ENCODE data around the gene CYP4A11. TPM values are rescaled to one million over a fixed set of nuclear protein-coding genes. Genes with fewer than 3 reads are reported as not detected.
"Not testable (repeated sequence)": the region's sequence is repeated elsewhere in the genome, so short reads cannot be mapped to it uniquely, and the experiment has no call there.

Gene CYP4A11
- total RNA-seq, 2 experiments from 2014 or later, result not detected

DNA sequence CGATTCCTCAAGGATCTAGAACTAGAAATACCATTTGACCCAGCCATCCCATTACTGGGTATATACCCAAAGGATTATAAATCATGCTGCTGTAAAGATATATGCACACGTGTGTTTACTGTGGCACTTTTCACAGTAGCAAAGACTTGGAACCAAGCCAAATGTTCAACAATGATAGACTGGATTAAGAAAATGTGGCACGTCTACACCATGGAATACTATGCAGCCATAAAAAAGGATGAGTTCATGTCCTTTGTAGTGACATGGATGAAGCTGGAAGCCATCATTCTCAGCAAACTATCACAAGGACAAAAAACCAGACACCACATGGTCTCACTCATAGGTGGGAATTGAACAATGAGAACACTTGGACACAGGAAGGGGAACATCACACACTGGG is 59.6 kb downstream of the CYP4A11 start:
- H3K9me3 Mint-ChIP-seq; H3K4me3 Mint-ChIP-seq; POLR2A ChIA-PET; H3K27me3 Mint-ChIP-seq; DNase-seq; intact Hi-C loops (cut with micrococcal nuclease); H3K4me1 Mint-ChIP-seq (ENCODE audit: low read depth); H3K27ac Mint-ChIP-seq; CTCF ChIA-PET; H3K36me3 Mint-ChIP-seq: not testable (repeated sequence)

Other genes with a start within 250 kb of the CYP4A11 start
- gene EFCAB14, start 222.4 kb downstream of the CYP4A11 start, total RNA-seq, result 10 to 100 TPM; 47.1 to 48.0 TPM
- not detected for gene CYP4B1, start 142.4 kb downstream of the CYP4A11 start, total RNA-seq
- gene CYP4X1, start 82.2 kb upstream of the CYP4A11 start, total RNA-seq, result not detected
- not detected for gene CYP4Z1, start 125.8 kb upstream of the CYP4A11 start, total RNA-seq
- not detected for gene CYP4A22, start 196.0 kb upstream of the CYP4A11 start, total RNA-seq
- gene PDZK1IP1, start 248.6 kb upstream of the CYP4A11 start, total RNA-seq, result not detected

All from activated CD4-positive, alpha-beta memory T cell treated with anti-CD3 and anti-CD28 coated beads for 36 hours (primary cell).